GOT3 (cell line): ENCODE measurements around the gene TAF6L.
"Not testable (repeated sequence)": the region's sequence is repeated elsewhere in the genome, so short reads cannot be mapped to it uniquely, and the experiment has no call there.

Experiments used
- DNase-seq: peaks from one replicate; lab custom pipeline; 2025; ENCODE audit warnings: mixed read lengths; lab: John Stamatoyannopoulos, UW

The TAF6L gene

DNA sequence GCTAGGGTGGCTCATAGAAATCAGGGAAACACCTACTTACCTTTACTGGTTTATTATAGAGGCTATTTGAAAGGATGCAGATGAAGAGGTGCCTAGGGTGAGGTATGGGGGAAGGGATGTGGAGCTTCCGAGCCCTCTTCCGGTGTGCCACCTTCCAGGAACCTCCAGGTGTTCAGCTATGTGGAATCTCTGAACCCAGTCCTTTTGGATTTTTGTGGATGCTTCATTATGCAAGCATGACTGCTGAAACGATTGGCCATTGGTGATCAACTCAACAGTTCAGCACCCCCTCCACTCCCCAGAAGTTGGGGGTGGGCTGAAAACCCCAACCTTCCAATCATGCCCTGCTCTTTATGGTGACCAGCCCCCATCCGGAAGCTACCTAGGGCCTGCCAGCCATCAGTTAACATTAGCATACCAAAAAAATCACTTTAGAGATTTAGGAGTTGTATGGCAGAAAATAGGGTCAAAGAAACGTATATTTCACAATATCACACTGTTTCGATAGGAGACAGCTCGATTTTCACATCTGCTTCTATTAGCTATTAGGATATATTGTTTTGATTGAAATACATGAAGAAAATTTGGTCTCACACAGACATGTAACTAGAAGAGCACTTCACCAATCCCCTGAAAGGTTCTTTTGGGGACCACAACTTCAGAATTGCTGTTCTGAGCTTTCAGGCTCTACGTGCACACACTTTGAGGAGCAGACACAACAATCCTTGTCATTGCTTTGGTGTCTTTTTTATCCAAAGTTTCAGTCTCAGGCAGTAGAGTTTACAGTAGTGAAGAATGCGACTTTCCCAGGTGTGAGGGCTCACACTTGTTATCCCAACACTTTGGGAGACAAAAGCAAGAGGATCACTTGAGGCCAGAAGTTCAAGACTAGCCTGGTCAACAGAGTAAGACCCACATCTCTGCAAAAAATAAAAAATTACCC, 13.1 kb upstream of the TAF6L start:
- no peak for DNase-seq

GRCh38 chr11:62760867-62761227, 10.3 kb upstream of the TAF6L start:
- DNase-seq = not testable (repeated sequence)

DNA sequence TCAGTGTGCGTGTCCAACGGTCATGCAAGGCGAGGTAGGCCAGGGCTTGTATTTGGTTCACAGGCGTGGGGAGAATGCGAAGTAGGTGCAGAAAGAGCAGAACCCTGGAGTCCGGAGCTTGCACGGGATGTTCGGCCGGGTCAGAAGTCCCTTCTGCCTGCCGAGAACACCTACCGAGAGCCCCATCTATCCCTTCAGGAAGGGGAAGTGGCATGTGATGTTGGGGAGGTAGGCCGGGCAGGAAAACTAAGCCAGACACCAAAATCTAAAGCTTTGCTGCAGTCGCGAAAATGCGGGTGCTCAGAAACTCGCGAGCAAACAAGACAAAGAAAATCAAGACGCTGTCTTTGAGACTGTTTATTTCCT, 435 bp upstream of the TAF6L start:
- no peak for DNase-seq

DNA sequence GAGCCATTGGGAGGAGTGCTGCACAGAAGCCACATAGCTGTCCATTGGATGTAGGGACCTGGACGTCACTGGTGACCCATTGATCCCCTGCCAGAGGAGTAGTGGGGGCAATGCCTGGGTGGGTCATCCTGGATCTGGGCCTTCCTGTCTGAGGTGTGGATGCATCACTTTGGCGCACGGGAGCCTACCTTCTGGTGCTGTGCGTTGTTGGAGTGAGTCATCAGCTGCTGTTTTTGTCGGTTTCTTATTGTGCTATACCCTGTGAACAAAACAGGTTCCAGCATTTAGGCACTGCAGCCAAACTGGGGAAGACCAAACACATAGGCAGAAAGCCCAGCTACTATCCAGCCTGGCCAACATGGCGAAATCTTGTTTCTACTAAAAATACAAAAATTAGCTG, 3.2 kb downstream of the TAF6L start:
- DNase-seq = no peak

DNA sequence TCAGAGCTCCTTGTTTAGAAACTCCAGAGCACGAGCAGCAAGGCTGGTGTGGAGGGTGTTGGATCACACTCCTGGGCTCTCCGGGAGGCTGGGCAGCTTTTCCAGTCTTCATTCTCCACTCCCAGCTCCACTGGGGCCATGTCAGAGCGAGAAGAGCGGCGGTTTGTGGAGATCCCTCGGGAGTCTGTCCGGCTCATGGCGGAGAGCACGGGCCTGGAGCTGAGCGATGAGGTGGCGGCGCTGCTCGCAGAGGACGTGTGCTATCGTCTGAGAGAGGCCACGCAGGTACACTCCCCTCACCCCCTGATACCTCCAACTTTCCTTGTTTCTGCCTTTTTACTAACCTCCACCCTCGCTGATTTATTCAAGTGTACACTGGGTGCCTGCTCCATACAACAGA, 4.5 kb downstream of the TAF6L start:
- DNase-seq = no peak

DNA sequence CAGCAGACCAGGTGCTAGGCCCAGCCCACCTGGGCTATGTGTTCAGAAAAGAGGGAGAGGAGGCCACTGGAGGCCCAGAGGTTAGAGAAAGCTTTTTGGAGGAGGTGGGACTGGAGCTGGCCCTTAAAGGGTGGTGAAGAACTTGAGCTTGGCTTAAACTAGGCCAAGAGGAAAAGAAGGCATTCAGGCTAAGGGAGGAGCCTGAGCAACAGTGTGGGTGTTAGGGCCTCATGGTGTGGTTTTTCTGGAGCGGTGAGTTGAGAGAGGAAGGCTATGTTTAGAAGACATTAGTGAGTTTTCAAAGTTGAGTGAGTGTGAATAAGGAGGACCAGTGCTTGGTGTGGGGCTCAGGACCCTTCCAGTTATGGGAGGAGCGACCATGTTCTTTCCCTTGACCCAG, 6.2 kb downstream of the TAF6L start:
- no peak for DNase-seq

- no peak for DNase-seq
Measured at GRCh38 chr11:62778441-62778840, 7.2 kb downstream of the TAF6L start.

DNA sequence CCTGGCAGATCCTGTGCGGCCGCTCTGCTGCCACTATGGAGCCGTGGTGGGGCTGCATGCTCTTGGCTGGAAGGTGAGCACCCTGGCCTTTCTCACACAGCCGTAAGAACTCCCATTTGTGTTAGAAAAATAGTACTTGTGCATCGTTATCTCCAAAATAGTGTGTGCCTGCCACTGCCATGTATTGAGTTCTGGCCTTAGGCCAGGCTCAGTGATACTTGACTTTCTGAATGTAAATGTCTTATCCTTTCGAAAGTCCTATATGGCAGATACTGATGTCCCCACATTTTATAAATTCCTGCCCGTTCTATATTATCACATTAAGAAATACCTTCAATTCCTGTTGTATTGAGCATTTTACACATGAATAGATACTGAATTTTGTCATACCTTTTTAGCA, 11.6 kb downstream of the TAF6L start:
- DNase-seq = no peak

GRCh38 chr11:62786318-62787004, 15.3 kb downstream of the TAF6L start:
- DNase-seq = peak; percentile 65

GRCh38 chr11:62787005-62787759, 16.0 kb downstream of the TAF6L start, which contains the start of gene TMEM179B:
TSS of gene TMEM179B (plus strand) at chr11:62787402. CDS start at chr11:62787432, 30 bp downstream.
- DNase-seq = peak; percentile 86

GRCh38 chr11:62788991-62789390, 17.8 kb downstream of the TAF6L start:
- DNase-seq = no peak

- DNase-seq = no peak
Measured at GRCh38 chr11:62789576-62789975, 18.4 kb downstream of the TAF6L start.

- no peak for DNase-seq
Measured at GRCh38 chr11:62791501-62792201, 20.5 kb downstream of the TAF6L start, which contains the start of gene TMEM223. TSS of gene TMEM223 (minus strand) at chr11:62792006. CDS start at chr11:62791994, 12 bp downstream.

DNA sequence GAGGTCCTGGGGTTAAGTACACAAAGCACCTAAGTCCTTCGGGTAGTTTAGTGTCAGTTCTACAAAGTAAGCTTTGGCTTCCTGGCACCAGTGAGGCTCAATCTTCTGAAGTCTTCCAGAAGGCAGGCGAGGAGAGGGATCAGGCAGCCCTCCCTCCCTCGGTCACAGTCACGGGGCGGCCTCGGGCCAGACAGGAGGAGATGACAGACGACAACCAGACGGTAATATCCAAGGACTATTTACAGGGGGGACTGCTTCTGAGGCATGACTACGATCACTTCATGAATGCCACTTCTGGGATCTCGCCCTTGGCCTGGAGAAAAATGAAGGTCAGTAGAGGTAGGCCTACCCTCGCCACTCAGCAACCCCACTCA, 21.0 kb downstream of the TAF6L start:
- DNase-seq = no peak

GRCh38 chr11:62794201-62794775, 23.1 kb downstream of the TAF6L start:
- no peak for DNase-seq

- no peak for DNase-seq
Measured at GRCh38 chr11:62796281-62796680, 25.1 kb downstream of the TAF6L start.

GRCh38 chr11:62799486-62799885, 28.3 kb downstream of the TAF6L start:
- DNase-seq = no peak

- DNase-seq = no peak
Measured at GRCh38 chr11:62801071-62801470, 29.9 kb downstream of the TAF6L start.

GRCh38 chr11:62804310-62805075, 33.3 kb downstream of the TAF6L start:
- no peak for DNase-seq

- peak; percentile 88 for DNase-seq
Measured at GRCh38 chr11:62805076-62805892, 34.1 kb downstream of the TAF6L start, which contains the start of gene NXF1. TSS of gene NXF1 (minus strand) at chr11:62805440. CDS start at chr11:62805356, 84 bp downstream.
